GM20000 (cell line): Measurements from ENCODE around the gene SLA2.

Experiments
- DNase-seq: peaks from one replicate; pipeline ENCODE4 v3.0.0; 2012; ENCODE audit warnings: low spot score
- CTCF ChIP-seq: IDR thresholded peaks from 2 replicates; pipeline ENCODE4 v1.5.1; 2012; ENCODE audit warnings: mild to moderate bottlenecking, control low read depth; ENCODE audit errors: extremely low read depth, missing control alignments

Gene SLA2

GRCh38 chr20:36562724-36563123 is 83.3 kb downstream of the SLA2 start:
- DNase-seq, result no peak
- no peak for TF ChIP-seq CTCF
